HepG2 (cell line): ENCODE data around the gene RHBDL3. TPM values are rescaled to one million over a fixed set of nuclear protein-coding genes. Genes with fewer than 3 reads are reported as not detected.

ENCODE experiments used
- MBNL3 ChIP-seq: fragments of 250-450 bp; sonication (Bioruptor Pico); conservative IDR thresholded peaks from 2 replicates; pipeline ENCODE4 v1.8.0; 2022; ENCODE audit warnings: mild to moderate bottlenecking, inconsistent platforms
- NR2F2 ChIP-seq: IDR thresholded peaks from 2 replicates; pipeline ENCODE4 v1.6.1; 2012; ENCODE audit warnings: low read depth, inconsistent platforms, borderline replicate concordance
- SAFB2 ChIP-seq: sonication (generic); formaldehyde crosslinking; IDR thresholded peaks from 2 replicates; pipeline ENCODE4 v1.5.1; 2020; ENCODE audit warnings: missing genetic modification reagents, low read depth, mild to moderate bottlenecking, borderline replicate concordance
- YEATS4 ChIP-seq: sonication (generic); formaldehyde crosslinking; IDR thresholded peaks from 2 replicates; pipeline ENCODE4 v1.4.0; 2020; ENCODE audit warnings: missing genetic modification reagents, borderline replicate concordance
- ZNF180 ChIP-seq: sonication (generic); formaldehyde crosslinking; IDR thresholded peaks from 2 replicates; pipeline ENCODE4 v1.4.0; 2020; ENCODE audit warnings: low read depth, missing genetic modification reagents, borderline replicate concordance
- ZNF292 ChIP-seq: sonication (generic); formaldehyde crosslinking; IDR thresholded peaks from 2 replicates; pipeline ENCODE4 v1.8.1; 2022; ENCODE audit warnings: mild to moderate bottlenecking, low read depth, missing genetic modification reagents, borderline replicate concordance
- ZNF317 ChIP-seq: sonication (generic); formaldehyde crosslinking; IDR thresholded peaks from 2 replicates; pipeline ENCODE4 v1.5.0; 2020; ENCODE audit warnings: mild to moderate bottlenecking, missing genetic modification reagents
- ZNF567 ChIP-seq: sonication (generic); formaldehyde crosslinking; IDR thresholded peaks from 2 replicates; pipeline ENCODE4 v1.8.1; 2023; ENCODE audit warnings: mild to moderate bottlenecking, missing genetic modification reagents, borderline replicate concordance
- ZNF672 ChIP-seq: sonication (generic); formaldehyde crosslinking; IDR thresholded peaks from 2 replicates; pipeline ENCODE4 v1.8.1; 2022; ENCODE audit warnings: missing genetic modification reagents
- polyA plus RNA-seq, 8 experiments: library from polyadenylated mRNA; depleted of rRNA in 3 of 8; stranded (reverse) in 7 of 8; unstranded in 1 of 8; fragments of >200 nt; fragmentation: Illumina TruSeq in 4 of 8; extraction: Trizol in 4 of 8; gene quantifications; 2 replicates each; pipeline versions ENCODE4 v1.2.1 to v1.2.3, GENCODE V29; 2011 to 2016; ENCODE audit warnings: low read depth in 4 of 8, missing spikeins in 1 of 8, mixed read lengths in 1 of 8; ENCODE audit not compliant: insufficient read depth in 1 of 8
- total RNA-seq, 5 experiments: library from RNA; depleted of rRNA; stranded (reverse); fragments of >200 nt; fragmentation: Illumina TruSeq; extraction: Trizol; gene quantifications; 2 replicates each; pipeline ENCODE4 v1.2.3, GENCODE V29; 2016; ENCODE audit warnings: low read depth in 1 of 5
- TF ChIP-seq, protein P1 (sequence below): sonication (generic); formaldehyde crosslinking; IDR thresholded peaks from 2 replicates; pipeline ENCODE4 v1.8.0; 2022; ENCODE audit warnings: mild to moderate bottlenecking, missing genetic modification reagents, moderate library complexity
- TF ChIP-seq, protein P2 (sequence below): sonication (generic); formaldehyde crosslinking; IDR thresholded peaks from 2 replicates; pipeline ENCODE4 v1.5.1; 2020; ENCODE audit warnings: missing genetic modification reagents, mild to moderate bottlenecking, borderline replicate concordance
- TF ChIP-seq, protein P3 (sequence below): sonication (generic); formaldehyde crosslinking; IDR thresholded peaks from 2 replicates; pipeline ENCODE4 v1.4.0; 2020; ENCODE audit warnings: missing genetic modification reagents
- TF ChIP-seq, protein P4 (sequence below): sonication (generic); formaldehyde crosslinking; IDR thresholded peaks from 2 replicates; pipeline ENCODE4 v1.4.0; 2020; ENCODE audit warnings: missing genetic modification reagents
- TF ChIP-seq, protein P5 (sequence below): sonication (generic); formaldehyde crosslinking; IDR thresholded peaks from 2 replicates; pipeline ENCODE4 v1.5.1; 2020; ENCODE audit warnings: mild to moderate bottlenecking, missing genetic modification reagents, borderline replicate concordance

The RHBDL3 gene
- total and polyA plus RNA-seq, 2 of the 13 experiments (the other 11 are each of a cell fraction or from before 2014, with no cell fraction given): 0.09 TPM; not detected in 1

DNA sequence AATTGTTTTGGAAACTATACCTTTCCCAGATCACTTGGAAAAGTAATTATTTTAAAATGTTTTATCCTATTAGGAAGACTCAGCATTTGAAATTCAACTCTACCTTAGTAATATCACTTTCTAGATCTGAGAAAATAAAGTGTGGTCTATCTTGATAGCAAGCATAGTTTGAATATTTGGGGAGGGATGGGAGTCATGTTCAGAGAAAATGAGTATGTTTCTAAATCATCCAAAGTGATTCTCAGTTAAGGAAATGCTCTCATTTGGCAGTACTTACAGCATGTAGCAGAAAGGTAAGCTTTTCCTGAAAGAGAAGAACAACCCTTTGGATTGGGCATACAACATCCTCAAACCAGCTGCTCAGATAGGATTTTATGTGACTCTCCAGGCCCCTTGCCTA, 69.4 kb downstream of the RHBDL3 start (continued):
- TF ChIP-seq, protein P1, sequence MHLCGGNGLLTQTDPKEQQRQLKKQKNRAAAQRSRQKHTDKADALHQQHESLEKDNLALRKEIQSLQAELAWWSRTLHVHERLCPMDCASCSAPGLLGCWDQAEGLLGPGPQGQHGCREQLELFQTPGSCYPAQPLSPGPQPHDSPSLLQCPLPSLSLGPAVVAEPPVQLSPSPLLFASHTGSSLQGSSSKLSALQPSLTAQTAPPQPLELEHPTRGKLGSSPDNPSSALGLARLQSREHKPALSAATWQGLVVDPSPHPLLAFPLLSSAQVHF: no peak
- TF ChIP-seq ZNF672 (CRISPR knock-in tag) (no peak), MBNL3 (CRISPR knock-in tag) (no peak), ZNF317 (CRISPR knock-in tag) (no peak), ZNF567 (no peak), YEATS4 (CRISPR knock-in tag) (no peak), ZNF292 (CRISPR knock-in tag) (no peak), NR2F2 (no peak), SAFB2 (CRISPR knock-in tag) (no peak), ZNF180 (no peak)
- TF ChIP-seq, protein P2, sequence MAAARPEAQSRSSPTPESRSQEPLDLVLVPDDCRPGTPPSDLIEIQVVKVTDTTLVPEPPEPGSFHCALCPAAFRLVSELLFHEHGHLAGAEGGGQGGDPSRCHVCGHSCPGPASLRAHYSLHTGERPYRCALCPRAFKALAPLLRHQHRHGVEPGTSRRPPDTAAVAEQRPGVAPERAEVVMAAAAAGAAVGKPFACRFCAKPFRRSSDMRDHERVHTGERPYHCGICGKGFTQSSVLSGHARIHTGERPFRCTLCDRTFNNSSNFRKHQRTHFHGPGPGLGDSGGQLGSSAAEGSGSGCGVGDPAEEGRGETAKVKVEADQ (CRISPR knock-in tag): no peak
- TF ChIP-seq, protein P3, sequence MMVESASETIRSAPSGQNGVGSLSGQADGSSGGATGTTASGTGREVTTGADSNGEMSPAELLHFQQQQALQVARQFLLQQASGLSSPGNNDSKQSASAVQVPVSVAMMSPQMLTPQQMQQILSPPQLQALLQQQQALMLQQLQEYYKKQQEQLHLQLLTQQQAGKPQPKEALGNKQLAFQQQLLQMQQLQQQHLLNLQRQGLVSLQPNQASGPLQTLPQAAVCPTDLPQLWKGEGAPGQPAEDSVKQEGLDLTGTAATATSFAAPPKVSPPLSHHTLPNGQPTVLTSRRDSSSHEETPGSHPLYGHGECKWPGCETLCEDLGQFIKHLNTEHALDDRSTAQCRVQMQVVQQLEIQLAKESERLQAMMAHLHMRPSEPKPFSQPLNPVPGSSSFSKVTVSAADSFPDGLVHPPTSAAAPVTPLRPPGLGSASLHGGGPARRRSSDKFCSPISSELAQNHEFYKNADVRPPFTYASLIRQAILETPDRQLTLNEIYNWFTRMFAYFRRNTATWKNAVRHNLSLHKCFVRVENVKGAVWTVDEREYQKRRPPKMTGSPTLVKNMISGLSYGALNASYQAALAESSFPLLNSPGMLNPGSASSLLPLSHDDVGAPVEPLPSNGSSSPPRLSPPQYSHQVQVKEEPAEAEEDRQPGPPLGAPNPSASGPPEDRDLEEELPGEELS (CRISPR knock-in tag): no peak
- TF ChIP-seq, protein P4, sequence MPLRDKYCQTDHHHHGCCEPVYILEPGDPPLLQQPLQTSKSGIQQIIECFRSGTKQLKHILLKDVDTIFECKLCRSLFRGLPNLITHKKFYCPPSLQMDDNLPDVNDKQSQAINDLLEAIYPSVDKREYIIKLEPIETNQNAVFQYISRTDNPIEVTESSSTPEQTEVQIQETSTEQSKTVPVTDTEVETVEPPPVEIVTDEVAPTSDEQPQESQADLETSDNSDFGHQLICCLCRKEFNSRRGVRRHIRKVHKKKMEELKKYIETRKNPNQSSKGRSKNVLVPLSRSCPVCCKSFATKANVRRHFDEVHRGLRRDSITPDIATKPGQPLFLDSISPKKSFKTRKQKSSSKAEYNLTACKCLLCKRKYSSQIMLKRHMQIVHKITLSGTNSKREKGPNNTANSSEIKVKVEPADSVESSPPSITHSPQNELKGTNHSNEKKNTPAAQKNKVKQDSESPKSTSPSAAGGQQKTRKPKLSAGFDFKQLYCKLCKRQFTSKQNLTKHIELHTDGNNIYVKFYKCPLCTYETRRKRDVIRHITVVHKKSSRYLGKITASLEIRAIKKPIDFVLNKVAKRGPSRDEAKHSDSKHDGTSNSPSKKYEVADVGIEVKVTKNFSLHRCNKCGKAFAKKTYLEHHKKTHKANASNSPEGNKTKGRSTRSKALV (CRISPR knock-in tag): no peak
- TF ChIP-seq, protein P5, sequence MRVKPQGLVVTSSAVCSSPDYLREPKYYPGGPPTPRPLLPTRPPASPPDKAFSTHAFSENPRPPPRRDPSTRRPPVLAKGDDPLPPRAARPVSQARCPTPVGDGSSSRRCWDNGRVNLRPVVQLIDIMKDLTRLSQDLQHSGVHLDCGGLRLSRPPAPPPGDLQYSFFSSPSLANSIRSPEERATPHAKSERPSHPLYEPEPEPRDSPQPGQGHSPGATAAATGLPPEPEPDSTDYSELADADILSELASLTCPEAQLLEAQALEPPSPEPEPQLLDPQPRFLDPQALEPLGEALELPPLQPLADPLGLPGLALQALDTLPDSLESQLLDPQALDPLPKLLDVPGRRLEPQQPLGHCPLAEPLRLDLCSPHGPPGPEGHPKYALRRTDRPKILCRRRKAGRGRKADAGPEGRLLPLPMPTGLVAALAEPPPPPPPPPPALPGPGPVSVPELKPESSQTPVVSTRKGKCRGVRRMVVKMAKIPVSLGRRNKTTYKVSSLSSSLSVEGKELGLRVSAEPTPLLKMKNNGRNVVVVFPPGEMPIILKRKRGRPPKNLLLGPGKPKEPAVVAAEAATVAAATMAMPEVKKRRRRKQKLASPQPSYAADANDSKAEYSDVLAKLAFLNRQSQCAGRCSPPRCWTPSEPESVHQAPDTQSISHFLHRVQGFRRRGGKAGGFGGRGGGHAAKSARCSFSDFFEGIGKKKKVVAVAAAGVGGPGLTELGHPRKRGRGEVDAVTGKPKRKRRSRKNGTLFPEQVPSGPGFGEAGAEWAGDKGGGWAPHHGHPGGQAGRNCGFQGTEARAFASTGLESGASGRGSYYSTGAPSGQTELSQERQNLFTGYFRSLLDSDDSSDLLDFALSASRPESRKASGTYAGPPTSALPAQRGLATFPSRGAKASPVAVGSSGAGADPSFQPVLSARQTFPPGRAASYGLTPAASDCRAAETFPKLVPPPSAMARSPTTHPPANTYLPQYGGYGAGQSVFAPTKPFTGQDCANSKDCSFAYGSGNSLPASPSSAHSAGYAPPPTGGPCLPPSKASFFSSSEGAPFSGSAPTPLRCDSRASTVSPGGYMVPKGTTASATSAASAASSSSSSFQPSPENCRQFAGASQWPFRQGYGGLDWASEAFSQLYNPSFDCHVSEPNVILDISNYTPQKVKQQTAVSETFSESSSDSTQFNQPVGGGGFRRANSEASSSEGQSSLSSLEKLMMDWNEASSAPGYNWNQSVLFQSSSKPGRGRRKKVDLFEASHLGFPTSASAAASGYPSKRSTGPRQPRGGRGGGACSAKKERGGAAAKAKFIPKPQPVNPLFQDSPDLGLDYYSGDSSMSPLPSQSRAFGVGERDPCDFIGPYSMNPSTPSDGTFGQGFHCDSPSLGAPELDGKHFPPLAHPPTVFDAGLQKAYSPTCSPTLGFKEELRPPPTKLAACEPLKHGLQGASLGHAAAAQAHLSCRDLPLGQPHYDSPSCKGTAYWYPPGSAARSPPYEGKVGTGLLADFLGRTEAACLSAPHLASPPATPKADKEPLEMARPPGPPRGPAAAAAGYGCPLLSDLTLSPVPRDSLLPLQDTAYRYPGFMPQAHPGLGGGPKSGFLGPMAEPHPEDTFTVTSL: no peak
